GM18868 (cell line): ENCODE results near the gene TMEM229B.

Experiments used
- ATAC-seq: cut with Tn5 transposase; IDR thresholded peaks from one replicate; pipeline ENCODE4 v1.9.1; 2021; ENCODE audit warnings: mild to moderate bottlenecking, moderate library complexity; ENCODE audit not compliant: unreplicated experiment

The TMEM229B gene

GRCh38 chr14:67515386-67516079 is 27.0 kb upstream of the TMEM229B start:
- peak; percentile 65 for ATAC-seq

- ATAC-seq: peak; percentile 43
Observed at GRCh38 chr14:67514650-67515385, 26.3 kb upstream of the TMEM229B start.

GRCh38 chr14:67514203-67514607 is 25.7 kb upstream of the TMEM229B start:
- no peak for ATAC-seq

GRCh38 chr14:67513631-67514108 is 25.1 kb upstream of the TMEM229B start:
- no peak for ATAC-seq

- ATAC-seq: no peak
Observed at GRCh38 chr14:67512463-67513310, 24.2 kb upstream of the TMEM229B start.

- ATAC-seq: no peak
Observed at GRCh38 chr14:67510836-67511235, 22.3 kb upstream of the TMEM229B start.

GRCh38 chr14:67510121-67510520 is 21.6 kb upstream of the TMEM229B start:
- no peak for ATAC-seq

GRCh38 chr14:67508956-67509355 is 20.4 kb upstream of the TMEM229B start:
- ATAC-seq: no peak

GRCh38 chr14:67505254-67505653 is 16.7 kb upstream of the TMEM229B start:
- no peak for ATAC-seq

GRCh38 chr14:67503331-67503730 is 14.8 kb upstream of the TMEM229B start:
- no peak for ATAC-seq

- ATAC-seq: no peak
Observed at GRCh38 chr14:67502867-67503266, 14.3 kb upstream of the TMEM229B start.

GRCh38 chr14:67501670-67502069 is 13.1 kb upstream of the TMEM229B start:
- ATAC-seq: no peak

GRCh38 chr14:67500981-67501380 is 12.5 kb upstream of the TMEM229B start:
- ATAC-seq: no peak

- no peak for ATAC-seq
Observed at GRCh38 chr14:67497716-67498115, 9.2 kb upstream of the TMEM229B start.

- no peak for ATAC-seq
Observed at GRCh38 chr14:67497216-67497615, 8.7 kb upstream of the TMEM229B start.

GRCh38 chr14:67495827-67496226 is 7.3 kb upstream of the TMEM229B start:
- ATAC-seq: no peak

- ATAC-seq: peak; percentile 40
Observed at GRCh38 chr14:67493092-67493717, 4.7 kb upstream of the TMEM229B start.

GRCh38 chr14:67492538-67492937 is 4.0 kb upstream of the TMEM229B start:
- ATAC-seq: no peak

GRCh38 chr14:67491741-67492507 is 3.4 kb upstream of the TMEM229B start:
- ATAC-seq: no peak

GRCh38 chr14:67491285-67491684 is 2.8 kb upstream of the TMEM229B start:
- no peak for ATAC-seq
